ENCODE results near the gene KCNMA1.

DNA sequence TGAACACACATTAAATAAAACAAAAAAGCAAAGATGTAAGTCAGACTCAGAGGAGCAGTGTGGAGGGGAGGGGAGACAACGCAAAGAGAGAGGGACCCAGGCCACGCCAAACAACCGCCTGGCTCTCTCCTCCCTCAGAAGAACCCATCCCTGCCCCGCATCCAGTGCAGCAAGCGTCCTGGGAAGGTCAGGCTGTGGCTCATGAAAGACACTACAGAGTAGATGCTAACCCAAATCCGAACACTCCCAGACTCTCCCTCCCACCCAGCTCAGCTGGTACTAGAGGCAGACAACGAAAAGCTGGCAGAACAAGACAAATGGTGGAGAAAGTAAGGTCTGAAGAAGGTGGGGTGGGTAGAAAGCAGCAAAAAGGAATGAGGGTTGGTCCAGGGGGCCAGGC, 39.0 kb downstream of the KCNMA1 start:
- TF ChIP-seq CTCF (conservative IDR thresholded peaks at IDR 0.05) (no peak), EZH2 (IDR thresholded peaks at IDR 0.05; ENCODE audit: low read depth) (no peak)

All from PC-9 (cell line).